Fibroblast of skin of right quadriceps (primary cell): ENCODE measurements around the gene DCAF8L2.
"Not testable (repeated sequence)": the region's sequence is repeated elsewhere in the genome, so short reads cannot be mapped to it uniquely, and the experiment has no call there.

Experiments used
- DNase-seq: peaks from one replicate; pipeline ENCODE4 v3.0.0-alpha.2; 2013

Gene DCAF8L2

GRCh38 chrX:27680726-27681125 lies 90.6 kb downstream of the DCAF8L2 start:
- DNase-seq, result peak; percentile 65

GRCh38 chrX:27683566-27684208 lies 93.5 kb downstream of the DCAF8L2 start:
- DNase-seq, result peak; percentile 6

- no peak for DNase-seq
Measured at GRCh38 chrX:27694667-27695066, 104.5 kb downstream of the DCAF8L2 start.

GRCh38 chrX:27706526-27706925 lies 116.4 kb downstream of the DCAF8L2 start:
- peak; percentile 0 for DNase-seq

- DNase-seq, result no peak
Measured at GRCh38 chrX:27715610-27716009, 125.5 kb downstream of the DCAF8L2 start.

GRCh38 chrX:27728291-27728690 lies 138.1 kb downstream of the DCAF8L2 start:
- peak; percentile 62 for DNase-seq

- DNase-seq, result no peak
Measured at GRCh38 chrX:27731962-27732361, 141.8 kb downstream of the DCAF8L2 start.

GRCh38 chrX:27735914-27736313 lies 145.8 kb downstream of the DCAF8L2 start:
- no peak for DNase-seq

- DNase-seq, result no peak
Measured at GRCh38 chrX:27740933-27741332, 150.8 kb downstream of the DCAF8L2 start.

GRCh38 chrX:27743521-27743920 lies 153.4 kb downstream of the DCAF8L2 start:
- DNase-seq, result not testable (repeated sequence)

- DNase-seq, result no peak
Measured at GRCh38 chrX:27746516-27746915, 156.4 kb downstream of the DCAF8L2 start.

GRCh38 chrX:27750298-27750697 lies 160.2 kb downstream of the DCAF8L2 start:
- not testable (repeated sequence) for DNase-seq

- peak; percentile 1 for DNase-seq
Measured at GRCh38 chrX:27751976-27752375, 161.8 kb downstream of the DCAF8L2 start.

- DNase-seq, result no peak
Measured at GRCh38 chrX:27765718-27766117, 175.6 kb downstream of the DCAF8L2 start.

- peak; percentile 4 for DNase-seq
Measured at GRCh38 chrX:27767387-27767786, 177.2 kb downstream of the DCAF8L2 start.

GRCh38 chrX:27775984-27776383 lies 185.8 kb downstream of the DCAF8L2 start:
- no peak for DNase-seq

GRCh38 chrX:27796640-27797257 lies 206.6 kb downstream of the DCAF8L2 start:
- DNase-seq, result no peak

- no peak for DNase-seq
Measured at GRCh38 chrX:27797575-27797974, 207.4 kb downstream of the DCAF8L2 start.
